ENCODE results near the gene POGLUT3.

POGLUT3 gene

DNA sequence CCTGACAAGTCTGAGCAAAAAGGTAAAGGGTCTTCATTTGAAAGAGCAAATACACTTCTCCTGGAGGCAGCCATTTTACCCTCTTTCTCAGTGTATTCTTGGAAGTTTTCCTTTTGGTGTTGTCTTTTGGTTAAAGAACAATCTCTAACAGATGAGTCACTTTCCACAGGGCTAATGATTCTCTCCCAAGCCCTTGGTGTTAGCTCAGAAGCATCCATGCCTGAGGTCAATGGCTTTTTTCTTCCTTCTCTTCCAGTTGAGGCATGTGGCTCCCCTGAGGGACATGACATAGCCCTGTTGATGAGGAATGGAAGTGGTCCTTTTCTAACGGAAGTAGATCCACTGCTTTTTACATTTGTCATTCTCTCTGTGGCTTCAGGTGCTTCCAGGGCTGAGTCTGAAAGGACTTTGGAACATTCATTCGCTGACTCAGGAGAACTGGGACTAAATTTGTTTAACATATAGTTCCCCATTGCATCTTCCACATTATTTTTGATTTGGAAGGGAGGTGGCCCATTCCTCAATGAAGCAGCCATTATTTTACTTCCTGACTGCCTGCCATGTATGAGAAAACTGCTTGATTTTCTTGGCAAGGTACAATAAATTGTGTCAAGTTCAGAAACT is 13.8 kb upstream of the POGLUT3 start:
- Histone ChIP-seq H3K27me3 (replicated peaks) (no peaks in the 10 kb centered on the region), H3K36me3 (replicated peaks) (no peaks in the 10 kb centered on the region), H3K27ac (no peak overlapping the region), H3K4me3 (ENCODE audit: low read depth, low read length) (no peak overlapping the region)
- TF ChIP-seq, protein P1, sequence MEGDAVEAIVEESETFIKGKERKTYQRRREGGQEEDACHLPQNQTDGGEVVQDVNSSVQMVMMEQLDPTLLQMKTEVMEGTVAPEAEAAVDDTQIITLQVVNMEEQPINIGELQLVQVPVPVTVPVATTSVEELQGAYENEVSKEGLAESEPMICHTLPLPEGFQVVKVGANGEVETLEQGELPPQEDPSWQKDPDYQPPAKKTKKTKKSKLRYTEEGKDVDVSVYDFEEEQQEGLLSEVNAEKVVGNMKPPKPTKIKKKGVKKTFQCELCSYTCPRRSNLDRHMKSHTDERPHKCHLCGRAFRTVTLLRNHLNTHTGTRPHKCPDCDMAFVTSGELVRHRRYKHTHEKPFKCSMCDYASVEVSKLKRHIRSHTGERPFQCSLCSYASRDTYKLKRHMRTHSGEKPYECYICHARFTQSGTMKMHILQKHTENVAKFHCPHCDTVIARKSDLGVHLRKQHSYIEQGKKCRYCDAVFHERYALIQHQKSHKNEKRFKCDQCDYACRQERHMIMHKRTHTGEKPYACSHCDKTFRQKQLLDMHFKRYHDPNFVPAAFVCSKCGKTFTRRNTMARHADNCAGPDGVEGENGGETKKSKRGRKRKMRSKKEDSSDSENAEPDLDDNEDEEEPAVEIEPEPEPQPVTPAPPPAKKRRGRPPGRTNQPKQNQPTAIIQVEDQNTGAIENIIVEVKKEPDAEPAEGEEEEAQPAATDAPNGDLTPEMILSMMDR (IDR thresholded peaks at IDR 0.05; ENCODE audit: low read depth, low read length, missing control alignments): no peak
- in situ Hi-C loops (cut with HindIII; ENCODE audit: low pct_ligation_motif_present, low sequenced_read_pairs): no loop called here
- DNase-seq: peak; percentile 76

DNA sequence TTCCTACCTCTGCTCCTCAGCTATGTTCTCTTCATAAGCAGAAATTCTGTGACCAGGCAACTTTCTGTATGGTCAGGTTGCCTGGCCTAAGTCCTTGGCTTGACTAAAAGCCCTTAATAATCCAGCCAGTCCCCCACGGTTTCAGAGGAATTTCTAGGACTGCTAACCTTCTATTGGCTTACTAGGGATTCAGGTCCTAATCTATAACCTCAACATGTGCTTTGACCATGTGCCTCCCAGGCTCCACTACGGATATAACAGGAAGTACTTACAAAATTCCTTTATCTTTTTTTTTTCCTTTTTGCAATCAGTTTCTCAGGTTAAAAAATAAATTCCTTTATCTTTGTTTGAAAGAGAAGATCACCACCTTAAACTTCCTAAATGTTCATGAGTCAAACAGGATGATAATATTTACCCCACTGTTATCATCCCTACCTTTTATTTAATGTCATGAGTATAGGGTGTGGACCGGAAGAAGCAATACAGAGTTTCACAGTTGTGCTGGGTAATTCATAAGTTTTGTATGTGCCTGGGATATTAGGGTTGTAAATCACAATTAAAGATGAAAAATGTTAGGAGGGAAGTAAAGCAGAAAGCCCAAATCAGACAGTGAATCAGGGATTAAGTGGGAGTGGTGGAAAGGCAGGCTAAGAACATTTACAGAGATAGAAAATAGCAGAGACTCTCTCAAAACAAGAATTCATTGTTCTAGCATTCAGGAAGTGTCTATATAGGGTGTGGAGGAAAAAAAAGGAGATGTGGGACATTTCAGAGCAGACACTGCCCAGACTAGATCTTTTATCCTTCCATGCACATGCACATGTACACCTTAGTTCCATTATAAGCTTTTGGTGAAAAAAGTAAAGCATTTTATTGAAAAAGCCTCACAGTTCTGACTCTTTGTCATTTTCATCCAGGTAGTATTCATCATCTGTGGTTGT is 10.7 kb upstream of the POGLUT3 start:
- no peak for DNase-seq
- Histone ChIP-seq H3K27ac (no peak overlapping the region), H3K4me3 (ENCODE audit: low read depth, low read length) (no peak overlapping the region), H3K27me3 (replicated peaks) (no peaks in the 10 kb centered on the region), H3K36me3 (replicated peaks) (no peaks in the 10 kb centered on the region)
- TF ChIP-seq, protein P1 (IDR thresholded peaks at IDR 0.05; ENCODE audit: low read depth, low read length, missing control alignments): no peak
- in situ Hi-C loops (cut with HindIII; ENCODE audit: low pct_ligation_motif_present, low sequenced_read_pairs): no loop called here

DNA sequence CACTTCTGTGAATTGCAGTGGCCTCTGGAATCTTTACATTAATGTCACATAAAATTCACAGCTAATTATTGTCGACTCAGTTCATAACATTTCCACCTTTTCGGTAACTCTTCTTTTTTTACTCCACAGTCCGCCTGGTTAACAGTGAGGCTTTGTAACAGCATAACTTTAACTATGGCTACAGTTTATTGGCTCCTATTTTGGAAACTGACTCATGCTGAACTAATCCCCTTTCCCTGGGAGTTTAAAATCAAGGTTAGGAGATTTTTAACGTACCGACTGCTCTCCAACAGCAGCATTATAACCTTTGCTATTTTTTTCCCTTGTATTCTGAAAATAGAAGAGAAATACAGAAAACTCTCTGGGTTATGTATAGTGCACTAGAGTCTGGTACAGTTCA is 3.2 kb upstream of the POGLUT3 start:
- no peaks in the 10 kb centered on the region for H3K27me3 ChIP-seq (replicated peaks)
- in situ Hi-C loops (cut with HindIII; ENCODE audit: low pct_ligation_motif_present, low sequenced_read_pairs): no loop called here
- no peak overlapping the region for H3K27ac ChIP-seq
- DNase-seq: no peak
- TF ChIP-seq, protein P1 (IDR thresholded peaks at IDR 0.05; ENCODE audit: low read depth, low read length, missing control alignments): no peak
- no peak overlapping the region for H3K4me3 ChIP-seq (ENCODE audit: low read depth, low read length)
- no peaks in the 10 kb centered on the region for H3K36me3 ChIP-seq (replicated peaks)

DNA sequence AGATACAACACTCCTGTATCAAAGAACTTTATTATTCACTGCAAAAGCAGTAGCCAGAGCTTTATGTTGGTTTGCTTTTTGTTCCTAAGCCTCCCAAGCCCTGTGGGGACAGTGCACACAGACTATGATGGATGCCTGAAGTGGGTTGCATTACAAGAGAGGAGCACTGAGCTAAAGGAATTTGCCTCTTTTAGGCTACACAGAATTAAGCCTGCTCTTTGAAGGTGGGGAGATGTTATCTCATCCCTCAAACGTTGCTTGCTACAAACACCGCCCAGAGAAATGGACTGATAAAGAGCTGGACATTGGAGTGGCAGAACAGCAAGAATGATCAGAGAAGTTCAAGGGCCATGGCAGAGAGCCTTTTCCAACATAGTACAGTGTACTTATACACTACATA is 2.5 kb upstream of the POGLUT3 start:
- H3K27me3 ChIP-seq (replicated peaks): no peaks in the 10 kb centered on the region
- H3K27ac ChIP-seq: no peak overlapping the region
- in situ Hi-C loops (cut with HindIII; ENCODE audit: low pct_ligation_motif_present, low sequenced_read_pairs): no loop called here
- DNase-seq: no peak
- TF ChIP-seq, protein P1 (IDR thresholded peaks at IDR 0.05; ENCODE audit: low read depth, low read length, missing control alignments): no peak
- H3K36me3 ChIP-seq (replicated peaks): no peaks in the 10 kb centered on the region
- no peak overlapping the region for H3K4me3 ChIP-seq (ENCODE audit: low read depth, low read length)

DNA sequence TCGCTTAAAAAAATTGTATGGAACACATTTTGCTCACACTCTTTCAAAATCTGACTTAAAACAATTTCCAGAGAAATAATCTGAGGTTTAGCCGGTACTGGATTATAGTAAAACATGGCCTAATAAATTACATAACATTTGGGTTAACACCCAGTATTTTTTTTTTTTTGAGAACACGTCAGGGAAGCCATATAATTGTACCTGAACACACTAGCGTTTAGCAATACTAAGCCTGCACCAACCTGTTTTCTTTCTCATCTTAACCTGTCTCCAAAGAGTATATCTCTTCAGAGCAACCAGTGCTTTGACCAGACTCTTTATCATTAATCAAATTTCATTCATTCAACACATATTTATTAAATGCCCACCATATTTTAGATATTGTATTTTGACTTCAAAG is 2.0 kb upstream of the POGLUT3 start:
- in situ Hi-C loops (cut with HindIII; ENCODE audit: low pct_ligation_motif_present, low sequenced_read_pairs): no loop called here
- TF ChIP-seq, protein P1 (IDR thresholded peaks at IDR 0.05; ENCODE audit: low read depth, low read length, missing control alignments): no peak
- Histone ChIP-seq H3K36me3 (replicated peaks) (no peaks in the 10 kb centered on the region), H3K4me3 (ENCODE audit: low read depth, low read length) (no peak overlapping the region), H3K27me3 (replicated peaks) (no peaks in the 10 kb centered on the region), H3K27ac (no peak overlapping the region)
- DNase-seq: no peak
